Ishikawa (cell line): ENCODE results near the gene INPP5B.

Experiments
- CEBPB ChIP-seq: IDR thresholded peaks from 2 replicates; pipeline ENCODE4 v1.6.1; 2012
- FOXM1 ChIP-seq: IDR thresholded peaks from 2 replicates; pipeline ENCODE4 v1.6.1; 2012; ENCODE audit warnings: low read depth, borderline replicate concordance
- NFIC ChIP-seq: IDR thresholded peaks from 2 replicates; pipeline ENCODE4 v1.6.1; 2012
- RAD21 ChIP-seq: IDR thresholded peaks from 2 replicates; pipeline ENCODE4 v1.6.1; 2012; ENCODE audit warnings: low read depth
- REST ChIP-seq: IDR thresholded peaks from 2 replicates; pipeline ENCODE4 v1.6.1; 2012; ENCODE audit warnings: low read depth, mild to moderate bottlenecking

GRCh38 chr1:37951041-37951782 is 4.4 kb upstream of the INPP5B start:
- no peak for TF ChIP-seq NFIC
- no peak for TF ChIP-seq FOXM1
- no peak for TF ChIP-seq RAD21
- TF ChIP-seq REST, result no peak
- TF ChIP-seq CEBPB, result no peak
